Right atrium auricular region (tissue), 2 donors: ENCODE measurements around the gene GABARAPL2. TPM values are rescaled to one million over a fixed set of nuclear protein-coding genes. Genes with fewer than 3 reads are reported as not detected.

Source experiments
- DNase-seq: peaks from one replicate; pipeline ENCODE4 v3.0.0-alpha.2; 2019; ENCODE audit warnings: low spot score
- H3K27ac ChIP-seq, 2 donors: fragments of 200-600 bp; sonication (generic); 1 replicate in 1 of 2; 2 replicates in 1 of 2; pipeline ENCODE4 v1.5.1; 2016 to 2019
- H3K27me3 ChIP-seq, 2 donors: fragments of 200-600 bp; sonication (generic); one replicate each; pipeline versions ENCODE4 v1.5.1 to v1.6.0; 2017 to 2019
- H3K36me3 ChIP-seq: fragments of 200-600 bp; sonication (generic); one replicate; pipeline ENCODE4 v1.5.1; 2016
- H3K4me1 ChIP-seq, 2 donors: fragments of 200-600 bp; sonication (generic); one replicate each; pipeline versions ENCODE4 v1.5.1 to v1.6.0; 2017 to 2019
- H3K4me3 ChIP-seq, 2 donors: fragments of 200-600 bp; sonication (generic); 1 replicate in 1 of 2; 2 replicates in 1 of 2; pipeline ENCODE4 v1.5.1; 2017 to 2019; ENCODE audit warnings: mild to moderate bottlenecking in 1 of 2, moderate library complexity in 1 of 2
- H3K9me3 ChIP-seq, 2 donors: fragments of 200-600 bp; sonication (generic); one replicate each; pipeline ENCODE4 v1.5.1; 2019
- total RNA-seq, 2 donors: library from RNA; depleted of rRNA; stranded (reverse); fragments of >200 nt; gene quantifications; one replicate each; pipeline ENCODE4 v1.1.0, GENCODE V29; 2016
- TF ChIP-seq, protein P1 (sequence below), 2 donors: fragments of 200-600 bp; sonication (generic); IDR thresholded peaks; one replicate each; pipeline ENCODE4 v1.5.1; 2019; ENCODE audit warnings: antibody characterized with exemption in 2 of 2

GABARAPL2 gene
- total RNA-seq, 2 donors from 2014 or later = 167 to 177 TPM

DNA sequence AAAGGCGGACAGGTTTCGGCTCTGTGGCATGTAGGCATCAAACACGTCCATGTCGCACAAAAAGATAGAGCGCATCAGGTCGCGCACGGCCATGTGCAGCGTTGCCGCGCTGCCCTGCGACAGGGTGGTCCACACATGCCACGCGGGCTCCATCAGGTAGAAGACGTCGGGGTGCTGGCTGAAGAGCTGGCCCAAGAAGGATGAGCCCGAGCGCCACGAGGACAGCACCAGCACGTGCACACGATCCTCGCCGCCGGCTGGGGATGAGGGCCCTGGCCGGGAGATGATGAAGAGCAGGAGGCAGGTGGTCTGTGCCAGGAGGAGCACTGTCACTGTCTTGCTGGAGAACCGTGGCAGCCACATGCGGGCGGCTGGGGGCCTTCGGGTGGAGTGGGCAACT is 36.2 kb upstream of the GABARAPL2 start:
- no peak overlapping the region for H3K4me3 ChIP-seq
- H3K27me3 ChIP-seq = no peaks in the 10 kb centered on the region
- no peak for DNase-seq
- no peak overlapping the region for H3K27ac ChIP-seq
- no peaks in the 10 kb centered on the region for H3K4me1 ChIP-seq
- TF ChIP-seq, protein P1, sequence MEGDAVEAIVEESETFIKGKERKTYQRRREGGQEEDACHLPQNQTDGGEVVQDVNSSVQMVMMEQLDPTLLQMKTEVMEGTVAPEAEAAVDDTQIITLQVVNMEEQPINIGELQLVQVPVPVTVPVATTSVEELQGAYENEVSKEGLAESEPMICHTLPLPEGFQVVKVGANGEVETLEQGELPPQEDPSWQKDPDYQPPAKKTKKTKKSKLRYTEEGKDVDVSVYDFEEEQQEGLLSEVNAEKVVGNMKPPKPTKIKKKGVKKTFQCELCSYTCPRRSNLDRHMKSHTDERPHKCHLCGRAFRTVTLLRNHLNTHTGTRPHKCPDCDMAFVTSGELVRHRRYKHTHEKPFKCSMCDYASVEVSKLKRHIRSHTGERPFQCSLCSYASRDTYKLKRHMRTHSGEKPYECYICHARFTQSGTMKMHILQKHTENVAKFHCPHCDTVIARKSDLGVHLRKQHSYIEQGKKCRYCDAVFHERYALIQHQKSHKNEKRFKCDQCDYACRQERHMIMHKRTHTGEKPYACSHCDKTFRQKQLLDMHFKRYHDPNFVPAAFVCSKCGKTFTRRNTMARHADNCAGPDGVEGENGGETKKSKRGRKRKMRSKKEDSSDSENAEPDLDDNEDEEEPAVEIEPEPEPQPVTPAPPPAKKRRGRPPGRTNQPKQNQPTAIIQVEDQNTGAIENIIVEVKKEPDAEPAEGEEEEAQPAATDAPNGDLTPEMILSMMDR (IDR thresholded peaks at IDR 0.05) = no peak
- H3K36me3 ChIP-seq = no peaks in the 10 kb centered on the region
- no peaks in the 10 kb centered on the region for H3K9me3 ChIP-seq

DNA sequence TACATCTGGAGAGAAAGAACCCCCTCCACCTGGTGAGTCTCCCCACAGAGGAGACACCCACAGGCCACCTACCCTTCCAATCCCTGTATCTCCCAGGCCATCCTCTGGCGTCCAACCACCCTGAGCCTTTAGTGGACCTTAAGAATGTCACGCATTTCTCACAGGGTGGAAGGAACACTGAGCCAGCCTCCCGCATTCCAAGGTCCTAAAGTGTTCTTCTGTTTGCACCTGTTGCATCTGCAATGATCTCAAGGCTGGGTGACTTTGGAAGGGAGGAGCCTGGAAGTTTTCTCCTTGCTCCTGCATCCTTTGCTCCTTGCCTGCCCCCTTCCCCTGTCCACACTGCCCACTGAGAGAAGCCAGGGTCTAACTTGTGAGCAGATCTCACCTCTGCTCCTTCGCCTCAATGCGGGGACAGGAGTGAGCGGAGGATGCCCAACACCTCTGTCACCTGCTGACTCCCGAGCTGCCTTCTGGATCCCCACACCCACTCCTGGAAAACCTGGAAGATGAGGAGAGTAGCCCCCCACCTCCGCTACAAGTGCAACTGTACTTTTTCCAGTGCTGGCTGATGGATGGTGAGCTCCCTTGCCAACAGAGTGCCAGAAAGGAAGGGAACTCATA is 33.9 kb upstream of the GABARAPL2 start:
- TF ChIP-seq, protein P1 (IDR thresholded peaks at IDR 0.05) = no peak
- Histone ChIP-seq H3K27ac (no peak overlapping the region), H3K4me1 (no peaks in the 10 kb centered on the region), H3K4me3 (no peak overlapping the region), H3K36me3 (no peaks in the 10 kb centered on the region), H3K27me3 (no peaks in the 10 kb centered on the region), H3K9me3 (no peaks in the 10 kb centered on the region)
- no peak for DNase-seq

DNA sequence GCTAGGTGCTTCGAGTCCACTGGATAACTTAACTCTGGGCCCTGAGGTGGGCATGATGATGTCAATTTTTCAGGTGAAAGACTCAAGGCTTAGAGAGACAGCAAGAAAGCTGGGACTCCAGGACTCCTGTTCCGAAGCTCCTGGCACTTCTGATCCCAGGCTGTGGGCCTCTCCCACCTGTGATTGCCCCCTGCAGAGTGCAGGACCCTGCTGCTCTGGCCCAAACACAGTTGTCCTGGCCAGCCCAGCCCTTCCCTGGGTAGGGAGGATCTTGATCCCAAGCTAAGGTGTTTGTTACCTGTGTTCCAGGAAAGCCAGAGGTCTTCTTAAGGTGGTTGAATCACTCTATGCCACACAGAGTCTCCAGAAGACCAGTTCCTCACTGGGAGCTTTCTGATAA is 33.4 kb upstream of the GABARAPL2 start:
- TF ChIP-seq, protein P1 (IDR thresholded peaks at IDR 0.05) = no peak
- Histone ChIP-seq H3K4me3 (no peak overlapping the region), H3K27ac (no peak overlapping the region), H3K9me3 (no peaks in the 10 kb centered on the region), H3K27me3 (no peaks in the 10 kb centered on the region), H3K36me3 (no peaks in the 10 kb centered on the region), H3K4me1 (no peaks in the 10 kb centered on the region)
- no peak for DNase-seq

DNA sequence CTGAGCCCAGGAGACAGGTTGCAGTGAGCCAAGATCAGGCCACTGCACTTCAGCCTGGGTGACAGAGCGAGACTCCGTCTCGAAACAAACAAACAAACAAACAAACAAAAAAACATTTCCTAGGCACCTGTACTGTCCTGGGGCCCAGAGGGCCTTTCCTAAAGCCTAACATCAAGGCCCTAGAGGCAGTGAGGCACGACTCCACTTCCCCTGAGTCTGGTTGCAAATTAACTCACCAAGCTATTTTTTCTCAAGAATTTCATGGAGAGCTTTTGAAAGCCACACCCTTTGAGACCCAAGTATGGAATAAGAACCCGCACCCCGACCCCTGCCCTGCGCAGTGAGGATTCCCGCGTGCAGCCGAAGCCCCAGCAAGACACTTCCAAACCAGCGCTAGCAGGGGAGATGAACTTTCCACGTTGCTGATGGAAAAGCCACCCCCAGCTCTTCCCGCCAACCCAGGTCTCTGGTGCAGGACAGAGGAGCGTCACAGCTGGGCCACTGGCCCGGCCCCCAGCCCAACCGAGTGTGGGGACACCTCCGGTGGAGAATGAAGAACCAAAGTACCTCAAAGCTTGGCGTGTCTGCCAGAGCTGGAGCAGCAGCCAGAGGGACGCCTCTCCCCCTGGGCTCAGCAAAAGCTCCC is 31.5 kb upstream of the GABARAPL2 start:
- no peak overlapping the region for H3K4me3 ChIP-seq
- no peak for DNase-seq
- TF ChIP-seq, protein P1 (IDR thresholded peaks at IDR 0.05) = no peak
- no peak overlapping the region for H3K27ac ChIP-seq
- peaks cover 0 to 6% of the 10 kb centered on the region in 2 donors for H3K4me1 ChIP-seq
- H3K36me3 ChIP-seq = no peaks in the 10 kb centered on the region
- no peaks in the 10 kb centered on the region for H3K9me3 ChIP-seq
- no peaks in the 10 kb centered on the region for H3K27me3 ChIP-seq

DNA sequence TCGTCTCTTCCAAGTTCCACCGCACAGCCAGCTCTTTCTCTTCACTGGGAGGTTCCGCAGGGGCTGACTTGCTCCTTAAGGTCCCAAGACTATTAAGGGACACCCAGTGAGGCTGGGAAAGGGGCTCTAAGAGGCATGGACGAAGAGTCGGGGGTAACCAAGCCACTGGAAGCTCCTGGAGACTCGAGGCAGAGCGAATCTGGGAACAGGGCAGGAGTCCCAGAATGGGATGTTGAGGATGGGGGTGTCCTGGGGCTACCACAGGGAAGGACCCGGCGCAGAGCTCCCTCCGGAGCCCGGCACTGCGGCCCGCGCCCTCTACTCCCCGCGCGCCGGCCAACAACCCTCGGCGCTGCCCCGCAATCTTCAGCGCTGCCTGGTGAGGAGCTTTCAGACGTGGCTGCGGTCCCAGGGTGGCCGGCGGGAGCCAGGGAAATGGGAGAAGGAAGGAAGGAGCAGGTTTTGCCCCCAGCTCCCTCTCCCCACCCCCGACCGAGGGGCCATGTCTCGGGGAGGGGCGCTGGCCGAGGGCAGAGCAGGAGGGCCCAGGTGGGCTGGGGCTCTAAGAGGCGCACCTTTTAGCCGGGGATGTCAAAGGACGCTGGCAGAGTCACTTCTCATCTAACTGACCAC is 30.9 kb upstream of the GABARAPL2 start:
- Histone ChIP-seq H3K4me3 (no peak overlapping the region), H3K27me3 (no peaks in the 10 kb centered on the region), H3K27ac (no peak overlapping the region), H3K9me3 (no peaks in the 10 kb centered on the region), H3K36me3 (no peaks in the 10 kb centered on the region), H3K4me1 (peaks cover 0 to 6% of the 10 kb centered on the region in 2 donors)
- TF ChIP-seq, protein P1 (IDR thresholded peaks at IDR 0.05) = no peak
- DNase-seq = no peak
